Neural cell (in vitro differentiated cells): Measurements from ENCODE around the gene SHC2. TPM values are rescaled to one million over a fixed set of nuclear protein-coding genes. Genes with fewer than 3 reads are reported as not detected.

Experiments
- H2AFZ ChIP-seq: fragments of 200-600, 300-800 bp; sonication (generic), shearing (Covaris generic); 2 replicates; pipeline ENCODE4 v1.6.0; 2014; ENCODE audit warnings: low read depth, mild to moderate bottlenecking, antibody characterized with exemption, low read length, moderate library complexity
- H3F3A ChIP-seq: fragments of 200-600 bp; shearing (Covaris generic); 2 replicates; pipeline ENCODE4 v1.6.1; 2016; ENCODE audit warnings: mild to moderate bottlenecking, moderate library complexity, mixed read lengths, antibody characterized with exemption, low read length; ENCODE audit not compliant: insufficient read depth, poor library complexity, severe bottlenecking
- H3K27ac ChIP-seq: fragments of 200-600, 300-800 bp; sonication (generic), shearing (Covaris generic); 2 replicates; pipeline ENCODE4 v1.5.1; 2014; ENCODE audit warnings: mild to moderate bottlenecking, low read length, moderate library complexity
- H3K27me3 ChIP-seq: fragments of 300-800, 200-600 bp; sonication (generic), shearing (Covaris generic); 2 replicates; pipeline ENCODE4 v1.6.0; 2014; ENCODE audit warnings: mild to moderate bottlenecking, low read depth, low read length, moderate library complexity; ENCODE audit not compliant: insufficient read depth
- H3K36me3 ChIP-seq: fragments of 300-800, 200-600 bp; sonication (generic), shearing (Covaris generic); 2 replicates; pipeline ENCODE4 v1.5.1; 2014; ENCODE audit warnings: mild to moderate bottlenecking, antibody characterized with exemption, low read length, moderate library complexity; ENCODE audit not compliant: insufficient read depth
- H3K4me2 ChIP-seq: fragments of 300-800, 200-600 bp; sonication (generic), shearing (Covaris generic); 2 replicates; pipeline ENCODE4 v1.6.0; 2014; ENCODE audit warnings: mild to moderate bottlenecking, low read length
- H3K4me3 ChIP-seq: fragments of 300-800, 200-600 bp; sonication (generic), shearing (Covaris generic); 2 replicates; pipeline ENCODE4 v1.5.1; 2014; ENCODE audit warnings: mild to moderate bottlenecking, low read length, moderate library complexity
- H3K79me2 ChIP-seq: fragments of 200-600 bp; shearing (Covaris generic); replicated peaks from 2 replicates; pipeline ENCODE4 v1.6.0; 2014; ENCODE audit warnings: mild to moderate bottlenecking, low read length, moderate library complexity; ENCODE audit not compliant: insufficient read depth
- H3K9ac ChIP-seq: fragments of 300-800, 200-600 bp; sonication (generic), shearing (Covaris generic); 2 replicates; pipeline ENCODE4 v1.6.1; 2016; ENCODE audit warnings: mild to moderate bottlenecking, low read length, mixed read lengths
- H3K9me2 ChIP-seq: fragments of 200-600 bp; shearing (Covaris generic); 2 replicates; pipeline ENCODE4 v1.6.1; 2016; ENCODE audit warnings: mild to moderate bottlenecking, low read length, mixed read lengths; ENCODE audit not compliant: insufficient read depth
- H3K9me3 ChIP-seq: fragments of 200-600, 300-800 bp; sonication (generic), shearing (Covaris generic); 2 replicates; pipeline ENCODE4 v1.6.1; 2016; ENCODE audit warnings: mild to moderate bottlenecking, mixed run types, low read length, moderate library complexity, mixed read lengths
- H4K20me1 ChIP-seq: fragments of 200-600 bp; shearing (Covaris generic); 2 replicates; pipeline ENCODE4 v1.6.1; 2016; ENCODE audit warnings: mild to moderate bottlenecking, mixed run types; ENCODE audit not compliant: insufficient read depth
- CTCF ChIP-seq: fragments of 450-650 bp; IDR thresholded peaks from 2 replicates; pipeline ENCODE4 v1.5.1; 2014; ENCODE audit warnings: antibody characterized with exemption, mild to moderate bottlenecking, moderate library complexity; ENCODE audit not compliant: poor library complexity, severe bottlenecking
- EP300 ChIP-seq: fragments of 450-650 bp; conservative IDR thresholded peaks from 2 replicates; pipeline ENCODE4 v1.6.1; 2014; ENCODE audit warnings: antibody characterized with exemption, mild to moderate bottlenecking, moderate library complexity; ENCODE audit not compliant: poor library complexity, severe bottlenecking
- EZH2 ChIP-seq: fragments of 200-600, 300-800 bp; shearing (Covaris generic), sonication (generic); IDR thresholded peaks from 2 replicates; pipeline ENCODE4 v1.6.1; 2014; ENCODE audit warnings: antibody characterized with exemption, low read length, borderline replicate concordance, mild to moderate bottlenecking; ENCODE audit not compliant: insufficient read depth, poor library complexity, severe bottlenecking
- MXI1 ChIP-seq: fragments of 450-650 bp; conservative IDR thresholded peaks from 2 replicates; pipeline ENCODE4 v1.6.1; 2014; ENCODE audit warnings: antibody characterized with exemption, mild to moderate bottlenecking; ENCODE audit not compliant: poor library complexity, severe bottlenecking
- POLR2AphosphoS5 ChIP-seq: IDR thresholded peaks from 2 replicates; pipeline ENCODE4 v1.6.1; 2012
- RAD21 ChIP-seq: fragments of 450-650 bp; conservative IDR thresholded peaks from 2 replicates; pipeline ENCODE4 v1.6.1; 2014; ENCODE audit warnings: antibody characterized with exemption, mild to moderate bottlenecking, moderate library complexity
- REST ChIP-seq: IDR thresholded peaks from 2 replicates; pipeline ENCODE4 v1.6.1; 2012; ENCODE audit warnings: borderline replicate concordance
- SMC3 ChIP-seq: fragments of 450-650 bp; conservative IDR thresholded peaks from 2 replicates; pipeline ENCODE4 v1.6.1; 2014; ENCODE audit warnings: antibody characterized with exemption, mild to moderate bottlenecking, moderate library complexity; ENCODE audit not compliant: poor library complexity
- TAF1 ChIP-seq: IDR thresholded peaks from 2 replicates; pipeline ENCODE4 v1.6.1; 2012; ENCODE audit warnings: low read depth
- polyA plus RNA-seq: library from polyadenylated mRNA; depleted of rRNA; stranded (reverse); fragments of >200 nt; gene quantifications from 2 replicates; pipeline ENCODE4 v1.2.3, GENCODE V29; 2014

SHC2 gene
- polyA plus RNA-seq, 1 donor from 2014 or later = 75.8 TPM

GRCh38 chr19:389935-390289 is 70.9 kb downstream of the SHC2 start:
- Histone ChIP-seq H3K4me3 (no peak overlapping the region), H4K20me1 (no peaks in the 10 kb centered on the region), H3K9ac (no peak overlapping the region), H3K9me3 (no peaks in the 10 kb centered on the region), H3K79me2 (no peaks in the 10 kb centered on the region), H3K9me2 (no peaks in the 10 kb centered on the region), H3F3A (no peaks in the 10 kb centered on the region), H2AFZ (no peak overlapping the region), H3K27me3 (no peaks in the 10 kb centered on the region), H3K4me2 (no peak overlapping the region), H3K36me3 (no peaks in the 10 kb centered on the region), H3K27ac (no peak overlapping the region)
- no peak for TF ChIP-seq SMC3

DNA sequence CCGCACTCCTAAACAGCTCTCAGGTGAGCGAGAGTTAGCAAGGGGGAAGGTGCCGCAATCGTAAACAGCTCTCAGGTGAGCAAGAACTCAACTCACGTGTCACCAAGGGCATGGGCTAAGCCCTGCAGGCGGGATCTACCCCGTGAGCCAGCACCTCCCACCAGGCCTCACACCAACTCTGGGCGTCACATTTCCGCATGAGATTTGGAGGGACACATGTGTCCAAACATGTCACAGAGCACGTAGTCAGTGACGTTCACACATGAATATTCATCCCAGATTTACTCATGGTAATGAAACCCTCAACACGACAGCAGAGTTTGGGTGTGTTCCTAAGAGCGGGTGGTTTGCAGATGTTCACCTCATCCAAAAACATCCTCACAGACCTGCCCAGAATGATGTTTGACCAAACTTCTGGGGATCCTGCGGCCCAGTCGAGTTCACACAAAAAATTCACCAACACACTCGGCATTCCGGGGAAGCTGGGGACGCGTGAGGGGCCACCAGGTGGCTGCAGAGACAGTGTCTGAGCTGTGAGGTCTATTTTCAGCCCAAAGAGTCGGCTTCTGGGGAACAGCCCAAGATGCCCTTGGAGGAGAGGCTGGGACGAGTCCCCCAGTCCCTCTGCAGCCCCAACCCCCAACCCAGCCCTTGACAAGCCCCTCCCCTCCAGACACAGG is 71.4 kb downstream of the SHC2 start:
- Histone ChIP-seq H3K79me2 (no peaks in the 10 kb centered on the region), H4K20me1 (no peaks in the 10 kb centered on the region), H3K36me3 (no peaks in the 10 kb centered on the region), H3K9me2 (no peaks in the 10 kb centered on the region), H3K9ac (no peak overlapping the region), H3K4me2 (no peak overlapping the region), H3K27ac (no peak overlapping the region), H2AFZ (no peak overlapping the region), H3K4me3 (no peak overlapping the region), H3K27me3 (no peaks in the 10 kb centered on the region), H3F3A (no peaks in the 10 kb centered on the region), H3K9me3 (no peaks in the 10 kb centered on the region)
- no peak for TF ChIP-seq EZH2
- no peak for TF ChIP-seq SMC3

DNA sequence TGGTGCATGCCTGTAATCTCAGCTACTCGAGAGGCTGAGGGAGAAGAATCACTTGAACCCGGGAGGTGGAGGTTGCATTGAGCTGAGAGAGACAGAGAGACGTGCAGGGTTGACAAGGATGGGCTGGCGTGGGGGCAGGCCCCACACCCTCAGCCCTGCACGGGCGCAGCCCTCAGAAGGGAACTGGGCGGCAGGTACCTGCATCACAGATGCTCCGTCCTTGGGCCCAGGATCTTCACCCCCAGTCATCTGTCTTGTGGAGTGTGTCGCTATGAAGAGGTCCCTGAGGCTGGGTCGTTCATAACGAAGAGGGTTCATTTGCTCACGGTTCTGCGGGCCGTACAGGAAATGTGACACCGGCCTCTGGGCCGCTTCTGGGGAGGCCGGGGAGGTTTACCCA is 72.1 kb downstream of the SHC2 start:
- H3K9ac ChIP-seq = no peak overlapping the region

More for the DNA sequence above, 72.1 kb downstream of the SHC2 start:
- Histone ChIP-seq H3K4me3 (no peak overlapping the region), H3K36me3 (no peaks in the 10 kb centered on the region), H3K4me2 (no peak overlapping the region), H3K9me3 (no peaks in the 10 kb centered on the region), H3K27me3 (no peaks in the 10 kb centered on the region), H2AFZ (no peak overlapping the region), H4K20me1 (no peaks in the 10 kb centered on the region), H3K79me2 (no peaks in the 10 kb centered on the region), H3K9me2 (no peaks in the 10 kb centered on the region), H3F3A (no peaks in the 10 kb centered on the region), H3K27ac (no peak overlapping the region)
- no peak for TF ChIP-seq EP300
- no peak for TF ChIP-seq REST
- no peak for TF ChIP-seq RAD21
- TF ChIP-seq POLR2AphosphoS5 = no peak
- TF ChIP-seq TAF1 = no peak
- no peak for TF ChIP-seq CTCF
- TF ChIP-seq MXI1 = no peak
- TF ChIP-seq SMC3 = no peak
- no peak for TF ChIP-seq EZH2
